Left colon (tissue), 2 donors: ENCODE results near the gene BRD7. TPM values are rescaled to one million over a fixed set of nuclear protein-coding genes. Genes with fewer than 3 reads are reported as not detected.

Experiments used
- ATAC-seq: fragments of 200-7000 bp; cut with Tn5 transposase; one replicate; pipeline ENCODE4 v1.9.1; 2020; ENCODE audit warnings: mild to moderate bottlenecking, moderate library complexity
- DNase-seq, 2 donors: peaks; one replicate each; pipeline ENCODE4 v3.0.0-alpha.2; 2020
- intact Hi-C, 2 donors: fragments of 100-400 bp; cut with DNase I in 1 of 2; cut with micrococcal nuclease in 1 of 2; formaldehyde crosslinking; loops; one replicate each; pipeline versions ENCODE4 v1.11.2 to v1.14.0; 2022; cut with DNase I, micrococcal nuclease
- total RNA-seq, 2 donors: library from RNA; stranded (reverse); fragmentation: NEBNext Ultra II Directional; extraction: Animal tissue kit (Norgen Biotek cat#: 25700); gene quantifications; one replicate each; pipeline ENCODE4 v1.2.1, GENCODE V29; 2021
- donor health status: DM: no; HTN: no; CAD: no.
- donor health status: DM: yes; HTN: yes; CAD: no.

The BRD7 gene
- total RNA-seq, 2 donors from 2014 or later, result 54.3 to 54.5 TPM

GRCh38 chr16:50285406-50286003 is 83.3 kb downstream of the BRD7 start:
- no peak for DNase-seq
- ATAC-seq, result no peak
- intact Hi-C loops, result no loop called here

GRCh38 chr16:50284131-50284911 is 84.5 kb downstream of the BRD7 start:
- intact Hi-C loops, result no loop called here
- ATAC-seq, result peak; percentile 88
- DNase-seq, result peak in 1 of 2 donors; percentile 64

GRCh38 chr16:50282955-50283631 is 85.7 kb downstream of the BRD7 start:
- intact Hi-C loops, result no loop called here
- ATAC-seq, result no peak

GRCh38 chr16:50282010-50282538 is 86.7 kb downstream of the BRD7 start:
- intact Hi-C loops, result no loop called here
- ATAC-seq (peak; percentile 11), DNase-seq (peak; percentile 68 to 79)

More at GRCh38 chr16:50282955-50283631, 85.7 kb downstream of the BRD7 start:
- DNase-seq, result no peak

GRCh38 chr16:50281391-50282009 is 87.3 kb downstream of the BRD7 start:
- ATAC-seq (peak; percentile 30), DNase-seq (no peak)
- intact Hi-C loops, result no loop called here

GRCh38 chr16:50280932-50281331 is 87.9 kb downstream of the BRD7 start:
- intact Hi-C loops, result no loop called here
- no peak for ATAC-seq
- no peak for DNase-seq

GRCh38 chr16:50279504-50279865 is 89.3 kb downstream of the BRD7 start:
- ATAC-seq, result peak; percentile 3
- intact Hi-C loops, result no loop called here
- DNase-seq, result no peak

- intact Hi-C loops, result no loop called here
- no peak for ATAC-seq
These were observed 90.5 kb downstream of the BRD7 start for GRCh38 chr16:50278251-50278650.

GRCh38 chr16:50276801-50277555 is 91.8 kb downstream of the BRD7 start:
- intact Hi-C loops, result no loop called here
- ATAC-seq, result no peak
- no peak for DNase-seq

More at GRCh38 chr16:50278251-50278650, 90.5 kb downstream of the BRD7 start:
- no peak for DNase-seq

- intact Hi-C loops, result no loop called here
- ATAC-seq (no peak), DNase-seq (no peak)
These were observed 92.5 kb downstream of the BRD7 start for GRCh38 chr16:50276326-50276640.

GRCh38 chr16:50275428-50276325 is 93.1 kb downstream of the BRD7 start:
- intact Hi-C loops, result no loop called here
- ATAC-seq (no peak), DNase-seq (peak in 1 of 2 donors; percentile 9)

- ATAC-seq (no peak), DNase-seq (peak in 1 of 2 donors; percentile 6)
- intact Hi-C loops, result no loop called here
These were observed 93.7 kb downstream of the BRD7 start for GRCh38 chr16:50275098-50275415.

GRCh38 chr16:50274326-50275097 is 94.3 kb downstream of the BRD7 start:
- no peak for ATAC-seq
- DNase-seq, result peak; percentile 24 to 51
- intact Hi-C loops, result no loop called here

- ATAC-seq (peak; percentile 10), DNase-seq (peak in 1 of 2 donors; percentile 39)
- intact Hi-C loops, result no loop called here
These were observed 94.9 kb downstream of the BRD7 start for GRCh38 chr16:50273888-50274325.

- DNase-seq (peak in 1 of 2 donors; percentile 4), ATAC-seq (no peak)
- intact Hi-C loops, result no loop called here
These were observed 95.5 kb downstream of the BRD7 start for GRCh38 chr16:50273382-50273690.

- intact Hi-C loops, result no loop called here
- peak in 1 of 2 donors; percentile 5 for DNase-seq
These were observed 96.0 kb downstream of the BRD7 start for GRCh38 chr16:50272687-50273381.

GRCh38 chr16:50272111-50272571 is 96.6 kb downstream of the BRD7 start:
- intact Hi-C loops, result no loop called here
- ATAC-seq (no peak), DNase-seq (no peak)

More at GRCh38 chr16:50272687-50273381, 96.0 kb downstream of the BRD7 start:
- ATAC-seq, result no peak
